ENCODE results near the gene KRTAP22-1.

GRCh38 chr21:30625449-30626165 is 24.7 kb downstream of the KRTAP22-1 start:
- TF ChIP-seq POLR2AphosphoS5 (IDR thresholded peaks at IDR 0.05; ENCODE audit: low read depth), result no peak
- no peak for TF ChIP-seq EZH2 (IDR thresholded peaks at IDR 0.05; ENCODE audit: low read depth, unreplicated experiment)
- no peak for TF ChIP-seq CTCF (conservative IDR thresholded peaks at IDR 0.05; ENCODE audit: low read depth in 2 of 2)
- no peak for TF ChIP-seq ZNF114 (CRISPR knock-in tag; IDR thresholded peaks at IDR 0.05)
- no peak for TF ChIP-seq ETS1 (IDR thresholded peaks at IDR 0.05)
- no peak for TF ChIP-seq REST (IDR thresholded peaks at IDR 0.05; ENCODE audit: unreplicated experiment)
- TF ChIP-seq JUNB (IDR thresholded peaks at IDR 0.05; ENCODE audit: unreplicated experiment), result no peak
- no peak for TF ChIP-seq CREB1 (CRISPR knock-in tag; IDR thresholded peaks at IDR 0.05; ENCODE audit: low read depth)
- no peak for TF ChIP-seq ZNF331 (CRISPR knock-in tag; IDR thresholded peaks at IDR 0.05; ENCODE audit: low read depth)
- no peak for TF ChIP-seq EZH2phosphoT487 (IDR thresholded peaks at IDR 0.05; ENCODE audit: unreplicated experiment)
- no peak for TF ChIP-seq STAT1 (IDR thresholded peaks at IDR 0.05; ENCODE audit: unreplicated experiment)

Data from GM23338 (cell line).